ENCODE data around the gene SIRT6.
"Not testable (repeated sequence)": the region's sequence is repeated elsewhere in the genome, so short reads cannot be mapped to it uniquely, and the experiment has no call there.

SIRT6 gene

DNA sequence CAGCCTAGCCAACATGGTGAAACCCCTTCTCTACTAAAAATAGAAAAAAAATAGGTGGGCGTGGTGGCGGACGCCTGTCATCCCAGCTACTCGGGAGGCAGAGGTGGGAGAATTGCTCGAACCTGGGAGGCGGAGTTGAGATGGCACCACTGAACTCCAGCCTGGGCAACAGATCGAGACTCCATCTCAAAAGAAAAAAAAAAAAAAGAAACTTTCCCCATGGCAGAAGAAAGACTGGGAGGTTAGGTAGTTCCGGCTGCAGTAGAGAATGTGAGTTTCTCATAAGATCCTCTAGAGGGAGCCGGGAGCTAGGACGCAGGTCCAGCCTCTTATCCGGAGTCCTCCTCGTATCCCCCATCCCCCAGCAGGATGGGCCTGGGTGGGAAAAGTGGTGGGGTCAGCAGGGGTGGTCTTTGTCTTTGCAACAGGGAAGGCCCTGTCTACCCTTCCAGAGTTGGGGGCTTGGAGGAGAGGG is 42.1 kb downstream of the SIRT6 start:
- TF ChIP-seq CTCF (IDR thresholded peaks at IDR 0.05; ENCODE audit: extremely low read depth, insufficient read depth, missing control alignments), result peak; percentile 53
- peak; percentile 81 for DNase-seq (ENCODE audit: low spot score)
- in situ Hi-C loops (cut with MboI; ENCODE audit: low pct_unique_long_range_greater_than_20kb, low sequenced_read_pairs, unreplicated experiment), result no loop called here

DNA sequence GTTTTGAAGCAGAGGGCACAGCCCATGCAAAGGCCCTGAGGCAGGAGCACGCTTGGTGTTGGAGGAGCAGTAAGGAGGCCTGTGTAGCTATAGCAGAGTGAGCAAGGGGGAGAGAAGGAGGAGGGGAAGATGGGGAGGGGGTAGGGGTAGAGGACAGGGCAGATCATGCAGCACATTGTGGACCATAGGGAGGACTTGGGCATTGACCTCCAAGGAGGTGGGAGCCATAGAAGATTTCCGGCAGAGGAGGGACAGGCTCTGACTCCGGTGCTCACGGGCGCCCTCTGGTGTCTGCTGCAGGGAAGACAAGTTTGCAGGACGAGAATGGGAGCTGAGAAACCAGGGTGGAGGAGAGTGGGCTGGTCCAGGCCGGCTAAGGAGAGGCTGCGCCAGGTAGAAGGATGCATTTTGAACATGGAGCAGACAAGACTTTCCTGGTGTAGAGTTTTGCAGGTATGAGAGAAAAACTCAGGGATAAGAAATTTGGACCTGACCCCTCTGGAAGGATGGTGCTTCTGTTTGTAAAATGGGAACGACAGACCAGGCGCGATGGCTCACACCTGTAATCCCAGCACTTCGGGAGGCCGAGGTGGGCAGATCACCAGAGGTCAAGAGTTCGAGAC is 42.6 kb downstream of the SIRT6 start:
- in situ Hi-C loops (cut with MboI; ENCODE audit: low pct_unique_long_range_greater_than_20kb, low sequenced_read_pairs, unreplicated experiment), result no loop called here
- TF ChIP-seq CTCF (IDR thresholded peaks at IDR 0.05; ENCODE audit: extremely low read depth, insufficient read depth, missing control alignments), result peak; percentile 94
- DNase-seq (ENCODE audit: low spot score), result peak; percentile 87

GRCh38 chr19:4138445-4138844 is 43.9 kb downstream of the SIRT6 start:
- TF ChIP-seq CTCF (IDR thresholded peaks at IDR 0.05; ENCODE audit: extremely low read depth, insufficient read depth, missing control alignments), result no peak
- no peak for DNase-seq (ENCODE audit: low spot score)
- in situ Hi-C loops (cut with MboI; ENCODE audit: low pct_unique_long_range_greater_than_20kb, low sequenced_read_pairs, unreplicated experiment), result no loop called here

DNA sequence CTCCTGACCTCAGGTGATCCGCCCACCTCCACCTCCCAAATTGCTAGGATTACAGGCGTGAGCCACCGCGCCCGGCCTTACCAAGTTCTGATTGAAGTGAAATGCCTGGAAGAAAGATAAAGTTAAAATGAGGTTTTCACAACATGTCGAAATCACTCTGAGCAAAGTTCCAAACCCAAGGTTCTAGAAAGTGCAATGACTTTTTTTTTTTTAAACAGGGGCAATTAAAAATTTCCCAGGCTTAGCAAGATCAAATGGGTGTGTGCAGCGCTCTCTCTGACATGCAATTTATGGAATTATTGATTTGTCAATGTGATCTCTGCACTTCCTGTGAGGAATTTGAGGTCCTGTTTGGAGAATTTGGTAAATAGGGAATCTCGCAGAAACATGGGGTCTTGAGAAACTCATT is 45.7 kb downstream of the SIRT6 start:
- no peak for DNase-seq (ENCODE audit: low spot score)
- in situ Hi-C loops (cut with MboI; ENCODE audit: low pct_unique_long_range_greater_than_20kb, low sequenced_read_pairs, unreplicated experiment), result no loop called here
- no peak for TF ChIP-seq CTCF (IDR thresholded peaks at IDR 0.05; ENCODE audit: extremely low read depth, insufficient read depth, missing control alignments)

DNA sequence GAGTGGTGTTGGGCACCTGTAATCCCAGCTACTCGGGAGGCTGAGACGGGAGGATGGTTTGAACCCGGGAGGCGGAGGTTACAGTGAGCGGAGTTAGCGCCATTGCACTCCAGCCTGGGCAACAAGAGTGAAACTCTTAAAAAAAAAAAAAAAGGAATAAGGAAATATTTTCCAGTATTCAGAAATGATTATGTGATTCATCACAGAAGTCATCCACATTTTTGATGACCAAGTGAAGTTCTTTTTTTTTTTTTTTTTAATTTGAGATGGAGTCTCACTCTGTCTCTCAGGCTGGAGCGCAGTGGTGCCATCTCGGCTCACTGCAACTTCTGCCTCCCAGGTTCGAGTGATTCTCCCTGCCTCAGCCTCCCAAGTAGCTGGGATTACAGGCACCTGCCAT is 47.0 kb downstream of the SIRT6 start:
- DNase-seq (ENCODE audit: low spot score); in situ Hi-C loops (cut with MboI; ENCODE audit: low pct_unique_long_range_greater_than_20kb, low sequenced_read_pairs, unreplicated experiment): not testable (repeated sequence)

GRCh38 chr19:4134351-4134750 is 48.0 kb downstream of the SIRT6 start:
- in situ Hi-C loops (cut with MboI; ENCODE audit: low pct_unique_long_range_greater_than_20kb, low sequenced_read_pairs, unreplicated experiment), result no loop called here

More at GRCh38 chr19:4134351-4134750, 48.0 kb downstream of the SIRT6 start:
- no peak for TF ChIP-seq CTCF (IDR thresholded peaks at IDR 0.05; ENCODE audit: extremely low read depth, insufficient read depth, missing control alignments)
- no peak for DNase-seq (ENCODE audit: low spot score)

All from GM13977 (cell line).